IPS-15b (cell line): ENCODE results near the gene PLPPR1.
"Not testable (repeated sequence)": the region's sequence is repeated elsewhere in the genome, so short reads cannot be mapped to it uniquely, and the experiment has no call there.

ENCODE experiments used
- H3K27me3 ChIP-seq: one replicate; pipeline ENCODE4 v1.6.1; 2013; ENCODE audit warnings: low read length; ENCODE audit not compliant: control insufficient read depth, insufficient read depth
- H3K36me3 ChIP-seq: one replicate; pipeline ENCODE4 v1.6.1; 2013; ENCODE audit warnings: low read length; ENCODE audit not compliant: control insufficient read depth, insufficient read depth
- H3K4me1 ChIP-seq: one replicate; pipeline ENCODE4 v1.6.1; 2013; ENCODE audit warnings: mild to moderate bottlenecking, low read length; ENCODE audit not compliant: control insufficient read depth, insufficient read depth
- H3K4me3 ChIP-seq: one replicate; pipeline ENCODE4 v1.5.1; 2013; ENCODE audit warnings: low read depth, low read length
- H3K9ac ChIP-seq: one replicate; pipeline ENCODE4 v1.6.1; 2013; ENCODE audit warnings: low read depth, mild to moderate bottlenecking, low read length
- H3K9me3 ChIP-seq: one replicate; pipeline ENCODE4 v1.6.1; 2013; ENCODE audit warnings: mild to moderate bottlenecking, low read length; ENCODE audit not compliant: control insufficient read depth, insufficient read depth

PLPPR1 gene

DNA sequence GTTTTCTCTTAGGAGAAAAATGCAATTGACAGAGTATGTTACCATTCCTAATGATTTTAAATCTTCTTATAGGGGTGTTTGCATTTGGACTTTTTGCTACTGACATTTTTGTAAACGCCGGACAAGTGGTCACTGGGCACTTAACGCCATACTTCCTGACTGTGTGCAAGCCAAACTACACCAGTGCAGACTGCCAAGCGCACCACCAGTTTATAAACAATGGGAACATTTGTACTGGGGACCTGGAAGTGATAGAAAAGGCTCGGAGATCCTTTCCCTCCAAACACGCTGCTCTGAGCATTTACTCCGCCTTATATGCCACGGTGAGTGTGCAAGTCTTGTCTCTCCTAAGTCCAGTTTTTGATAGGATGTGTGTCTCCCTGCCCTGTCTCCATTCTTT is 280.6 kb downstream of the PLPPR1 start:
- Histone ChIP-seq H3K4me3 (no peak overlapping the region), H3K4me1 (no peaks in the 10 kb centered on the region), H3K27me3 (no peaks in the 10 kb centered on the region), H3K9ac (no peak overlapping the region), H3K36me3 (no peaks in the 10 kb centered on the region), H3K9me3 (no peaks in the 10 kb centered on the region)

- no peak overlapping the region for H3K9ac ChIP-seq
- no peaks in the 10 kb centered on the region for H3K36me3 ChIP-seq
- H3K4me3 ChIP-seq: no peak overlapping the region
- no peaks in the 10 kb centered on the region for H3K9me3 ChIP-seq
- no peaks in the 10 kb centered on the region for H3K4me1 ChIP-seq
- H3K27me3 ChIP-seq: no peaks in the 10 kb centered on the region
These were observed 282.7 kb downstream of the PLPPR1 start for GRCh38 chr9:101311191-101311590.

- Histone ChIP-seq H3K27me3 (no peaks in the 10 kb centered on the region), H3K9me3 (no peaks in the 10 kb centered on the region), H3K4me3 (no peak overlapping the region), H3K36me3 (no peaks in the 10 kb centered on the region), H3K4me1 (no peaks in the 10 kb centered on the region), H3K9ac (no peak overlapping the region)
These were observed 283.4 kb downstream of the PLPPR1 start for GRCh38 chr9:101311758-101312420.

GRCh38 chr9:101312661-101313060 is 284.1 kb downstream of the PLPPR1 start:
- Histone ChIP-seq H3K9ac (no peak overlapping the region), H3K4me3 (no peak overlapping the region), H3K4me1 (no peaks in the 10 kb centered on the region), H3K27me3 (no peaks in the 10 kb centered on the region), H3K36me3 (no peaks in the 10 kb centered on the region), H3K9me3 (no peaks in the 10 kb centered on the region)

DNA sequence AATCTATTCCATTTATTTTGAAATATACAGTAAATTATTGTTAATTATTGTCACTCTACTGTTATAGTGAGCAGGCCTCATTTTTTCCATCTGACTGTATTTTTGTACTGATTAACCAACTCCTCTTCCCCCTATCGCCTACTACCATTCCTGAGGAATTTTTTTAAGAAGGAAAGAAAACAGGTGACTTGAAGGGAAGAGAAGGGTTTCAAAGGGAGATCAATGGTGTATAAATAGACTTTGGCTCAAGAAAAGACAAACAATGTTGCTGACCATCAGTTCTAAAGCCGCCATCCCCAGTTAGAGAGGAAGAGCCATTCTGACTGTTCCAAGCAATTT is 286.6 kb downstream of the PLPPR1 start:
- H3K9ac ChIP-seq: no peak overlapping the region
- H3K4me3 ChIP-seq: no peak overlapping the region

DNA sequence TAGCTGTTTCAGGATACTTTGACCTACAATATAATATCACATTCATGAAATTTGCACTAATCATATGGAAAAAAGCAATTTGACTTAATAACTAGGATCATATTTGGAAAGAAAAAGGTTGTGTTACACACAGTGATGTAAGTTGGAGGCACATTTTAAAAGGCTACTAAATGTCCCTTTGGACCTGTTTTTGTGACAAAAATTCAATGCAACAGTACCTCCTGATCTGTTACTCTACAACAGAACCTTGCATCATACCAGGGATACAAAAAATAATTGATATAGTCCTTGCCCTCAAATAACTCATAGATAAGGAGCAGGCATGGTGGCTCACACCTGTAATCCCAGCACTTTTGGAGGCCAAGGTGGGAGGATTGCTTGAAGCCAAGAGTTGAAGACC is 289.2 kb downstream of the PLPPR1 start:
- no peak overlapping the region for H3K4me3 ChIP-seq

More for the DNA sequence above, 286.6 kb downstream of the PLPPR1 start:
- H3K4me1 ChIP-seq: no peaks in the 10 kb centered on the region
- no peaks in the 10 kb centered on the region for H3K27me3 ChIP-seq
- no peaks in the 10 kb centered on the region for H3K9me3 ChIP-seq
- no peaks in the 10 kb centered on the region for H3K36me3 ChIP-seq

GRCh38 chr9:101323129-101323528 is 294.6 kb downstream of the PLPPR1 start:
- Histone ChIP-seq H3K27me3 (no peaks in the 10 kb centered on the region), H3K4me1 (peaks cover 6% of the 10 kb centered on the region), H3K4me3 (no peak overlapping the region), H3K36me3 (no peaks in the 10 kb centered on the region), H3K9me3 (no peaks in the 10 kb centered on the region), H3K9ac (no peak overlapping the region)

More for the DNA sequence above, 289.2 kb downstream of the PLPPR1 start:
- Histone ChIP-seq H3K27me3 (no peaks in the 10 kb centered on the region), H3K9me3 (no peaks in the 10 kb centered on the region), H3K4me1 (no peaks in the 10 kb centered on the region), H3K9ac (no peak overlapping the region), H3K36me3 (no peaks in the 10 kb centered on the region)

- no peak overlapping the region for H3K9ac ChIP-seq
- peaks cover 6% of the 10 kb centered on the region for H3K4me1 ChIP-seq
- no peaks in the 10 kb centered on the region for H3K9me3 ChIP-seq
- H3K27me3 ChIP-seq: no peaks in the 10 kb centered on the region
- no peak overlapping the region for H3K4me3 ChIP-seq
- no peaks in the 10 kb centered on the region for H3K36me3 ChIP-seq
These were observed 295.8 kb downstream of the PLPPR1 start for GRCh38 chr9:101324245-101324804.

DNA sequence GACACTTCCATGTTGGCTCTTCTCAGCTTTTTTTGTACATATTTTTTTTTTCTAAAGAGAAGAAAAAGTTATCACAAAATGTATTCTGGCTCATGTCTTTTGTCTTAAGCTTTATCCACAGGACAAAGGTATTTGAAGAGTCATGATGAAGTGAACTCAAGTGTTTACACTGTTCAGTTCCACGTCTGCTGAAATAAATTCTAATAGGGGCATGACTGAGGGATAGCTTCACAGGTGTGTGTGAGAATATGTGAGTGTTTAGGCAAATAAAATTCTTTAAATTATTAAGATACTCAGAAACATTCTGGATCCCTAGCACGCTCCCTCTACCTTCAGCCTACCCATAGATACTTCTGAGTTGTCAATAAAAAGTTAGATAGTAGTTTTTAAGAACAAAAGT is 296.5 kb downstream of the PLPPR1 start:
- Histone ChIP-seq H3K4me3 (no peak overlapping the region), H3K4me1 (peaks cover 6% of the 10 kb centered on the region), H3K9ac (no peak overlapping the region), H3K9me3 (no peaks in the 10 kb centered on the region), H3K27me3 (no peaks in the 10 kb centered on the region), H3K36me3 (no peaks in the 10 kb centered on the region)

DNA sequence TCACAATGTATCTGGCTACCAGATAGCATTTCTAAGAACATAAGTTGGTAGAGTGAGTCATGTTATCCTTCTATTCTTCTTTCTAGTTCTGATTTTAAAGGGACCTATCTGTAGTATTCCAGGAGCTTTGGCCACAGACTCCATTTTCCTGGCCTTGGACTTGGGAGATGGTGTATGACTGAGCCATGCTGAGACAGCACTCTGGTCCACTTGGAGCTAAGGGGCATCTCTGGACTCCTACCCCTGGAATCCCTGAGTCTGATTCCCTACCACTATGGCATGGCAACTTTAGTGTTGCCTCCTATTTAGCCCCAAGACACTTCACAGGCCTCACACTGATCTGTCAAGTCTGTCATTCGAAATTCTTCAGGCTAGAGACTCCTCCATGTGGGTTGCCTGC is 297.5 kb downstream of the PLPPR1 start:
- H3K4me1 ChIP-seq: peaks cover 6% of the 10 kb centered on the region
- H3K9me3 ChIP-seq: no peaks in the 10 kb centered on the region
- H3K36me3 ChIP-seq: no peaks in the 10 kb centered on the region
- no peaks in the 10 kb centered on the region for H3K27me3 ChIP-seq
- no peak overlapping the region for H3K9ac ChIP-seq
- no peak overlapping the region for H3K4me3 ChIP-seq

DNA sequence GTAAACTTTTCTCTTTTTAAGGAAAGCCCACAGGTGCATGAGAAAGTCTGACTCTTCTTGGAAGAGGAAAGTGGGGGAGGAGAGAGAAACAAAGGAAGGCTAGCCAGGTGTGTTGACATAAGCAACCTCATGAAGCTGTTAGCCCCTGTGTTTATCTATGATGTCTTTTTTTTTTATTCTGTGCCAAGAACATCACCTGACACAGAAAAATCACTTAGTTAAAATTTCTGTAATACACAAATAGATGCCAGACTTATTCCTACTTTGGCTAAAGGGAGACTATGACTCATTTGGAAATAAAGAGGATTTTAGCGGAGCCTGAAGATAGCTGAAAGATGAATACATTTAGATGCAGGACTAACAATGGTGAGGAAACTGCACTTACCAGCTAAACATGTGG is 298.0 kb downstream of the PLPPR1 start:
- Histone ChIP-seq H3K27me3 (no peaks in the 10 kb centered on the region), H3K9me3 (no peaks in the 10 kb centered on the region), H3K36me3 (no peaks in the 10 kb centered on the region), H3K4me3 (no peak overlapping the region), H3K4me1 (peaks cover 6% of the 10 kb centered on the region), H3K9ac (no peak overlapping the region)

- not testable (repeated sequence) for H3K9ac ChIP-seq, H3K9me3 ChIP-seq, H3K36me3 ChIP-seq, H3K4me3 ChIP-seq, H3K27me3 ChIP-seq, H3K4me1 ChIP-seq
These were observed 298.9 kb downstream of the PLPPR1 start for GRCh38 chr9:101327422-101327909.
